AG09309 (cell line): ENCODE data around the gene SHISAL1.
"Not testable (repeated sequence)": the region's sequence is repeated elsewhere in the genome, so short reads cannot be mapped to it uniquely, and the experiment has no call there.

Experiments used
- DNase-seq: peaks from one replicate; pipeline ENCODE4 v3.0.0-alpha.2; 2010; ENCODE audit warnings: low read depth
- H3K4me3 ChIP-seq: 2 replicates; pipeline ENCODE4 v1.5.1; 2011; ENCODE audit warnings: mild to moderate bottlenecking, low read depth, low read length, moderate library complexity; ENCODE audit not compliant: control insufficient read depth
- TF ChIP-seq, protein P1 (sequence below): IDR thresholded peaks from 2 replicates; pipeline ENCODE4 v1.5.1; 2011; ENCODE audit warnings: mild to moderate bottlenecking, low read depth, low read length, inconsistent platforms; ENCODE audit not compliant: insufficient read depth, control insufficient read depth; ENCODE audit errors: missing control alignments

Gene SHISAL1

DNA sequence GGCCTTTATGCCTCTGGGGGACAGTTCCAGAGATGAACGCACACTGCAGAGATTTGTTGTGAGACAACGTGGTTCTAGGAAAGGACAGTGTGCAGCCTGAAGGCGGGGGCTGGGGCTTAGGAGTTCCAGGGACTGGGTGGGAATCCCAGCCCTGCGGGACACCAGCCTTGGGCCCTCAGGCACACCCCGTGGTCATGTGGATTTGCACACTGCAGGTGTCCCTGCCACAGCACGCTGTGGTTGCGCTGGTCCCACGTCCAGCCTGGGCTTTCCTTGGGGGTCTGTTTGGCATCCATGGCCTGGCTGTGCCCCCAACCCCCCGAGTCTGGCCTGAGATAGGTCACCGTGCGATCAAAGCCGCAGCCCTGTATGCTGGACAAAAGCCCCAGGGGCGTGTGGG lies 7.3 kb downstream of the SHISAL1 start:
- DNase-seq, result no peak
- TF ChIP-seq, protein P1, sequence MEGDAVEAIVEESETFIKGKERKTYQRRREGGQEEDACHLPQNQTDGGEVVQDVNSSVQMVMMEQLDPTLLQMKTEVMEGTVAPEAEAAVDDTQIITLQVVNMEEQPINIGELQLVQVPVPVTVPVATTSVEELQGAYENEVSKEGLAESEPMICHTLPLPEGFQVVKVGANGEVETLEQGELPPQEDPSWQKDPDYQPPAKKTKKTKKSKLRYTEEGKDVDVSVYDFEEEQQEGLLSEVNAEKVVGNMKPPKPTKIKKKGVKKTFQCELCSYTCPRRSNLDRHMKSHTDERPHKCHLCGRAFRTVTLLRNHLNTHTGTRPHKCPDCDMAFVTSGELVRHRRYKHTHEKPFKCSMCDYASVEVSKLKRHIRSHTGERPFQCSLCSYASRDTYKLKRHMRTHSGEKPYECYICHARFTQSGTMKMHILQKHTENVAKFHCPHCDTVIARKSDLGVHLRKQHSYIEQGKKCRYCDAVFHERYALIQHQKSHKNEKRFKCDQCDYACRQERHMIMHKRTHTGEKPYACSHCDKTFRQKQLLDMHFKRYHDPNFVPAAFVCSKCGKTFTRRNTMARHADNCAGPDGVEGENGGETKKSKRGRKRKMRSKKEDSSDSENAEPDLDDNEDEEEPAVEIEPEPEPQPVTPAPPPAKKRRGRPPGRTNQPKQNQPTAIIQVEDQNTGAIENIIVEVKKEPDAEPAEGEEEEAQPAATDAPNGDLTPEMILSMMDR, result no peak
- H3K4me3 ChIP-seq, result no peak overlapping the region

DNA sequence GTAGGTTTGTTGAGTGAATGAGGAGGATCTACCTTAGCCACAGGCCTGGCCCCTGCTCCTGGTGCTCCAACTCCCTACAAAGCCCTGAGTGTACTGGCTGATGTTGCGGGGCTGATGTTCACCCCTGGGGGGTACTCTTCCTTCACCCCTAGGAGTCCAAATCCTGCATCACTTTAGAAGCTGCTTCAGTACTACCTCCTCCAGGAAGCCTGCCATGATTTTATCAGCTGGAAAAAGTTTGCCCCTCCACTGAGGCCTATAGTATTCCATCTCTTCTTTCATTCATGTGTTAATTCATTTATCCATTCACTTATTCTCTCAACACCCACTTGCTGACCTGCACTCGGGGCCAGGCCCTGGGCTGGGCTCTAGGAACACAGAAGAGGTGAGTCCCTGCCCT lies 7.8 kb downstream of the SHISAL1 start:
- TF ChIP-seq, protein P1, result no peak
- DNase-seq, result no peak
- H3K4me3 ChIP-seq, result no peak overlapping the region

DNA sequence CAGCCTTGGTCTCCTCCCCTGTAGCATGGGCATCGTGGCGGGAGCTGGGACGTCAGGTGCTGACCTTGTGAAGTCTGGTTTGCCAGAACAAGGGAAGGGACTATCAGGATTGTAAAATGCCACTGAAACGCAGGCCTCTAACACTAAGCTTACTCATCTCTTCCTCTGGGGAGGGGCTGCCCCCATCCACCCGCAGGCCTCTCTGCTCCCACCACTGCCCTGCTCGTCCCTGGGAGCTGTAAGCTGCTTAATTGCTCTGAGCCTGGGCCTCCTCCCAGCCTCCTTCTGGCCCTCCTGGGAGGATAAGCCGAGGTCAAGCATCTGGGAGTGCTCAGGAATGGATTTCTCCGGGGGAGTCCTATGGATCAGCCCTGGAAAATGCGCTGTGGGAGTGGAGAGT lies 8.4 kb downstream of the SHISAL1 start:
- peak; percentile 18 for DNase-seq
- TF ChIP-seq, protein P1, result no peak

DNA sequence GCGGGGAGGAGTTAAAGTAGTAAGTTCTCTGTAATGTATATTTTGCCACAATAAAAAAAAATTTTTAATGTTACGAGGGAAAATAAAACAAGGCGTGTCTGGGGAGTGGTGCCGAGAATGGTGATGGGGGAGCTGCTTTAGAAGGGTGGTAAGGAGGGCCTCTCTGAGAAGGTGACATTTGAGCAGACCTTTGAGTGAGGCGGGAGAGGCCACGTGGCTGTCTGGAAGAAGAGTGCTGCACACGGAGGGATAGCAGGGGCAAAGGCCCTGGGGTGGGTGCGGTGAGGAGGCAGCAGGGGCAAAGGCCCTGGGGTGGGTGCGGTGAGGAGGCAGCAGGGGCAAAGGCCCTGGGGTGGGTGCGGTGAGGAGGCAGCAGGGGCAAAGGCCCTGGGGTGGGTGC lies 10.4 kb downstream of the SHISAL1 start:
- not testable (repeated sequence) for H3K4me3 ChIP-seq, DNase-seq

More for the DNA sequence above, 8.4 kb downstream of the SHISAL1 start:
- no peak overlapping the region for H3K4me3 ChIP-seq

DNA sequence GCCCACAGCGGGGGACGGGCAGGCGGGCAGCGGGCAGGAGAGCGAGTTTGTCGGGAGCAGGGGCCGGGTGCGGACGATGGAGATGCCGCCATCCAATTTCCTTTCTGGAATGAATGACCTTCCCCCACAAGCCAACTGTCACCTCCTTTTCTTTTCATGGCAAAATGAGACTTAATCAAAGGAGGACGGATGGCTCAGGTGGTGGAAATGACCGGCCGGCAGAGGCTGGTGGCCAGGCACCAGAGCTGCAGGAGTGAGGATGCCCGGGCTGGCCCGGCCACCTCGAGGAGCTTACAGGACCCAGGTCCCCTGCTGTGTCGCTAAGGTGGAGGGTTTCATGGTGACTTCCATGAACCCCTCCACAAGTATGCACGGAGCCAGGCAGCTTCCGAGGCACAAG lies 11.7 kb downstream of the SHISAL1 start:
- no peak overlapping the region for H3K4me3 ChIP-seq
- TF ChIP-seq, protein P1, result no peak
- DNase-seq, result no peak

DNA sequence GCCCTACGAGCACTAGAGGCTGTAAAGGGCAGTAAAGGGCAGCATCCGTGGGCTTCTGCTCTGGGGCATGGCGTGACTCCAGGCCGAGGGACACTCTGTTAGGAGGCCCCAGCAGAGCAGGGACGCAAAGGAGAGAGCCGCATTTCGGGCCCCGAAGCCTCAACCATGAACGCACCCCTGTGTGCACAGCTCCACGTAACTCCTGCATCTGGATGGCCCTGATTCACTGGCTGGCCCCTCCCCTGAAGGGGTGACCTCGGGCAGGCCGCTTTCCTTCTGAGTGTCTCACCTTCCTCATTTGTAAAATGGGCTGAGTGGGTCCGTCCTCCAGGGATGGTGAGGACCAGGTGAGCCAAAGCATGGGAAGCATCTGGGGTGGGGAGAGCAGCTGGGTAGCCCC lies 13.6 kb downstream of the SHISAL1 start:
- no peak for DNase-seq
- TF ChIP-seq, protein P1, result no peak
- no peak overlapping the region for H3K4me3 ChIP-seq

DNA sequence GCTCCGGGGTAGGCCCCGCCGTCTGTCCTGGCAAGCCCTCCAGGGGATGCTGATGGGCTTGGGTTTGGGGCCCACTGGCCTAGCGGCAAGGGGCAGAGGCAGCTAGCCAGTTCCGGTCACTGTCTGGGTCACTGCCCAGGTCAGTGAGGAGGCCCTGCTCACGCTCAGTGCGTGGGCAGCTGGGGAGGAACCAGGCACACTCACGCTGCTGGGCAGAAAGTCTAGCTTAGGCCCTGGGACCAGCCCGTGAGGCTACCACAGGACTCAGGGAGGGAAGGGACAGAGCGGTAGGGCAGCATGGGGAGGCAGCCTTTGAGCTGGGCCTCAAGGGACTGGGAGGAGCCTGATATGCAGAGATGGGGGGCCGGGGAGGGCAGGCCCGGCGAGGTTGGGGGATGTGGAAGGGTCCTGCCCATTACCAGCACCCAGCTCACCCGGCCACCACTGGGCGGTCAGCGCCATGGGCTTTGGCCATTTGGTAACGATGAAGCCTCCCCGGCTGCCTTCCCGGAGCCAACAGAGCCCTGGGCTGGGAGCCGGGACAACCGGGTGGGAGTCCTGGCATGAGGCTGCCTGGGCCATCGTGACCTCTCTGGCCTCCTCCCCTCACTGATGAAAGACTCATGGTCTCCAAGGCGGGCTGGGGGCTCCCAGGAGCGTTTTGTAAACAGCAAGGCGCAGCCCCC lies 14.2 kb downstream of the SHISAL1 start:
- no peak overlapping the region for H3K4me3 ChIP-seq
- no peak for DNase-seq
- TF ChIP-seq, protein P1, result no peak
